ENCODE data around the gene KIF5A. TPM values are rescaled to one million over a fixed set of nuclear protein-coding genes. Genes with fewer than 3 reads are reported as not detected.
A peak's percentile ranks its signal among the peaks of the same experiment; 100 is the strongest.

KIF5A gene
- total RNA-seq, 2 experiments from 2014 or later, result 1.3 to 1.4 TPM

DNA sequence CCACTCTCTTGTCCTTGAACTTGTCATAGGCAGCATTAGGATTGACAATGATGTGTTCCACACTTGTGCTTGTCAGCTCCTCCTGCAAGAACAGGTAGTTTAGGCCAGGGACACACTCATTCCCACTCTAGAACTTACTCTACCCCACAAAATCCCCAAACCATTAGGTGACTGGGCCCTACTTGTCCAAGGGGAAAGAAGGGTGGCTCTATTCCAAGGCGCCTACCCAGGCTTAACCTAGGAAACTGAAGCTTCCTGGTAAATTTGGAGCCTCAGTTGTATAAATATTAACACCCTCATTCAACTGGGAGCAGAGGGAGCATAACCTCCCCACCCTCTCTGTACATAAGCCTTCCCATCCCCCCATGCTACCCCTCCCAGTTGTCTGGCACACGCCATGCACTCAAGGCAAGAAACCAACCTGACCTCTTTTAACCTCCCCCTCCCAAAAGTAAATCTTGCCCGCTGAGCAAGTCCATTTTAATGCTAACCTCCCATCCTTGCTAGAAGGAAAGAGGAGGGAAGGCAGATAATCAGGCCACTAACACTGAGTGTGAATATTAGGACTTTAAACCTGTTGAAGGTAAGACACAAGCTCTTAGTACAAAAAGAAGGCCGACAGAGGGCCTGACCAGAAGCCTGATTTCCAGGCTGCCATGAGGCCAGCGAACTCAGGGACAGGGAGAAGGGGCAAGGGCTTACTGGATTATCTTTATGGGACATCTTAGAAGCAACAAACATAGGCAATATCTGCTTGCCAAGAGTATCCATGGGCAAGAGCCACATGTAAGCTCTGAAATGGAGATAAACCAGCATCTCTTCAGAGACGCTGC lies 13.9 kb upstream of the KIF5A start:
- H3K4me3 Mint-ChIP-seq, result no peak overlapping the region
- intact Hi-C loops (cut with DNase I, micrococcal nuclease), result no loop called here
- no peaks in the 10 kb centered on the region for H3K9me3 Mint-ChIP-seq (ENCODE audit: low read depth)
- ChIA-PET CTCF (interaction anchor here (0.6 to 1.0 kb wide), 2 partner anchors 11 to 103 kb away, joined by 3 to 4 read pairs; no protein-coding TSS in a partner anchor), POLR2A (interaction anchor here (0.5 kb wide), 1 partner anchor 16 kb away, joined by 3 read pairs; the partner anchor contains the start of gene DDIT3)
- H3K4me1 Mint-ChIP-seq, result peaks cover 2% of the 10 kb centered on the region
- ATAC-seq, result no peak
- H3K27me3 Mint-ChIP-seq, result no peaks in the 10 kb centered on the region
- DNase-seq, result no peak
- H3K36me3 Mint-ChIP-seq (ENCODE audit: low read depth), result peaks cover 37% of the 10 kb centered on the region
- H3K27ac Mint-ChIP-seq, result no peak overlapping the region

DNA sequence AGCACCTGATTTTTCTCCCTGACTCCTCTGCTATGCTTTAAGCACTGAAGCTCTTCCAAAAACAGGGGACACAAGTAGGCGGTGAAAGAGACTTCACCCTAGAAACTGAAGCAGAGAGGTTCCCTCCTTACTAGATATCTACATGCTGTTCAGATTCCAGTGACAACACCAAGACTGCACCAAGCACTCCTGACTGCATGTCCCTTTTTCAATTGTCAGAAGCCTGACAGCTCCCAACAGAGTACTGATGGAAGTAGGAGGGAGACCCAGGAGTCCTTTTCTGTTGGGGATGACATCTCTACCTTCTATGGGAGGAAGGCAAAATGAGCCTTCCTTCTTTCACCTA lies 13.3 kb upstream of the KIF5A start:
- no peak overlapping the region for H3K4me3 Mint-ChIP-seq
- DNase-seq, result no peak
- ATAC-seq, result no peak
- H3K4me1 Mint-ChIP-seq, result peaks cover 2% of the 10 kb centered on the region
- intact Hi-C loops (cut with DNase I, micrococcal nuclease), result no loop called here
- H3K36me3 Mint-ChIP-seq (ENCODE audit: low read depth), result peaks cover 37% of the 10 kb centered on the region
- no peaks in the 10 kb centered on the region for H3K9me3 Mint-ChIP-seq (ENCODE audit: low read depth)
- CTCF ChIA-PET, result interaction anchor here (1.0 kb wide), 1 partner anchor 103 kb away, joined by 4 read pairs; no protein-coding TSS in a partner anchor
- H3K27ac Mint-ChIP-seq, result no peak overlapping the region
- no peaks in the 10 kb centered on the region for H3K27me3 Mint-ChIP-seq
- POLR2A ChIA-PET, result interaction anchor here (0.5 kb wide), 1 partner anchor 17 kb away, joined by 3 read pairs; the partner anchor contains the start of gene DDIT3

DNA sequence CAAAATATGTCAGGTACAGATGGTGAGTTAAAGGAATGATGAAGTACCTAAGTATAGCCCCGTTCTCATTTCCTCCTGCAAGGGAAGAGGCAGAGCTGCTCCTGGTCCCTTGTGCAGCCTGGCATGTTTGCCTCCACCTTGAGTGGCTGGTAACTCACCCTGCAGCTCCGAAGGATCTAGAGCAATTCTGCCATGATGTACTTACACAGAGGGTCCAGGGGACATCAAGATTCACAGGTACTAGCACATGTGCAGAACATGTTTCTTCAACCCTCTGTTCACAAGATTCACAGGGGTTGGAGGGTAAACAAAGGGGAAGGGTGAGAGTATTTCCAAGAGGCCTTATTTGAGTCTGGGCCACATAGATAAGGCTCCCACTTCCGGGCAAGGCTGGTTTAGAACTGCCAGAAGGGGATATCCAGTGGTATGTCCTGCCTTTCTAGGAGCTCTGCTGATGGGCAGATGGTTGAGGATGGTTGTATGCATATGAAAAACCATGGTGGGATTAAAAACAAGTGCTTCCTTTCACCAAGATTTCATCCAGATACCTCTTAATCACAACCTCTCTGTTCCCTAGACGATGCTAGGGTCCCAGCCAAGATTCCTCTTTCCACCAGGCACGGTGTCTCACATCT lies 10.6 kb upstream of the KIF5A start:
- H3K9me3 Mint-ChIP-seq (ENCODE audit: low read depth), result no peaks in the 10 kb centered on the region
- H3K36me3 Mint-ChIP-seq (ENCODE audit: low read depth), result peaks cover 22% of the 10 kb centered on the region
- H3K27me3 Mint-ChIP-seq, result no peaks in the 10 kb centered on the region
- ChIA-PET POLR2A (no interaction called here), CTCF (interaction anchor here (0.8 to 1.8 kb wide), 5 partner anchors 8 to 217 kb away, joined by 3 to 4 read pairs (median 3); partner anchors contain the start of gene DCTN2)
- DNase-seq (no peak), ATAC-seq (peak; percentile 12)
- intact Hi-C loops (cut with DNase I, micrococcal nuclease), result no loop called here
- H3K27ac Mint-ChIP-seq, result no peak overlapping the region
- peaks cover 11% of the 10 kb centered on the region for H3K4me1 Mint-ChIP-seq
- H3K4me3 Mint-ChIP-seq, result no peak overlapping the region

DNA sequence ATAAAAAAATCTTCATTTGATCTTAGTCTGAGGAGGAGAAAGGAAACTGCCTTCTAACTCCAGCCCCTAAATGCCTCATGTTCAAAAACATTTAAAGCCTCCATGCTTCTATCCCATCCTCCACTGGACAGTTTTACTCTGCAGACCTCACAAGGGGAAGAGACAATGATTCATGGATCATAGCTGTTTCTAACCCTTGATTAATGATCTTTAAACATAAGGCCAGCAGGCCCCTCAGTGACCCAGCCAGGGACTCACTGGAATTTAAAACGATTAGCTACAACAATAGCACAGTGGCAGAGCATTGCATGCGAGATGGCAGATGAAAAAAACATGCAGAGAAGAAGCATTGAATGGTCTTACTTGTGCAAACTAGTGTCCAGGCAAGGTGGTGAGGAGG lies 8.8 kb upstream of the KIF5A start:
- ChIA-PET CTCF (interaction anchor here (1.0 kb wide), 1 partner anchor 411 kb away, joined by 3 read pairs; no protein-coding TSS in a partner anchor), POLR2A (no interaction called here)
- no peak for DNase-seq
- Mint-ChIP-seq H3K27me3 (no peaks in the 10 kb centered on the region), H3K36me3 (ENCODE audit: low read depth) (peaks cover 20% of the 10 kb centered on the region), H3K27ac (no peak overlapping the region), H3K4me1 (peaks cover 24% of the 10 kb centered on the region), H3K9me3 (ENCODE audit: low read depth) (no peaks in the 10 kb centered on the region), H3K4me3 (no peak overlapping the region)
- no peak for ATAC-seq
- intact Hi-C loops (cut with DNase I, micrococcal nuclease), result no loop called here

DNA sequence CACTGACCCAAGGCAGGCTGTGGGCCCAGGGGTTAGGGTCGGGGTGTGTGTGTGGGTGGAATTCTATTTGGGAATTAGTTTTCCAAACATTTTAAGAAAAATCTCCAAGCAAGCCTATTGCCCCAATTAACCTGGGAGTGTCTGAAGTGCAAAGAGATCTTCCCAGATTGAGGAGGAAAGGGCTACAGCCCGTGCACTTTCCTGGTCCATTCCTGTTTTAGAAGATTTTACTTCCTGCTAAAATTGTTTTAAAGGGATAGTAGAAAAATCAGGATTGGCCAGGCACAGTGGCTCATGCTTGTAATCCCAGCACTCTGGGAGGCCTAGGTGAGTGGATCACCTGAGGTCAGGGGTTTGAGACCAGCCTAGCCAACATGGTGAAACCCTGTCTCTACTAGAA lies 8.1 kb upstream of the KIF5A start:
- intact Hi-C loops (cut with DNase I, micrococcal nuclease), result no loop called here
- POLR2A ChIA-PET, result no interaction called here
- Mint-ChIP-seq H3K36me3 (ENCODE audit: low read depth) (peaks cover 23% of the 10 kb centered on the region), H3K4me3 (no peak overlapping the region), H3K4me1 (peaks cover 28% of the 10 kb centered on the region), H3K9me3 (ENCODE audit: low read depth) (no peaks in the 10 kb centered on the region), H3K27me3 (no peaks in the 10 kb centered on the region), H3K27ac (no peak overlapping the region)
- no peak for ATAC-seq
- CTCF ChIA-PET, result interaction anchor here (0.5 kb wide), 1 partner anchor 191 kb away, joined by 3 read pairs; no protein-coding TSS in a partner anchor
- DNase-seq, result no peak

DNA sequence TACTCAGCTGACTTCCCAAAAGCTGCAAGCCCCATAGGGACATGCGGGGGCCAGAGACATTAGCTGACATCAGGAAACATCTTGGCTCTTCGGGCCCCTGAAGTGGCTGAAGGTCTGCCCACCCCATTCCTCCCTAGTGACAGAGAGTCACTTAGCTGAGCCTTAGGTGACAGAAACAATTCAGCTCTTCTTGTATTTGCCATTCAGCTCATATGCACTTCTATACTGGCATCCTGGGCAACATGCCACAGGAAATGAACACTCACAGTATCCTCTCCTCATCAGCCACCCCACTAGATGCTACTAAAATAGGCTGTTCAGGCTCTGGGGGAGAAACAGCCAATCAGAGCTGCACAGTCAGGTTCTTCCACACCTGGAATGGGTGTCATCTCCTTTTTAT lies 6.3 kb upstream of the KIF5A start:
- H3K4me1 Mint-ChIP-seq, result peaks cover 34% of the 10 kb centered on the region
- ChIA-PET POLR2A (no interaction called here), CTCF (interaction anchor here (1.7 kb wide), 1 partner anchor 39 kb away, joined by 3 read pairs; no protein-coding TSS in a partner anchor)
- H3K36me3 Mint-ChIP-seq (ENCODE audit: low read depth), result peaks cover 16% of the 10 kb centered on the region
- H3K4me3 Mint-ChIP-seq, result no peak overlapping the region
- no peak for DNase-seq
- intact Hi-C loops (cut with DNase I, micrococcal nuclease), result no loop called here
- no peaks in the 10 kb centered on the region for H3K9me3 Mint-ChIP-seq (ENCODE audit: low read depth)
- H3K27me3 Mint-ChIP-seq, result peaks cover 1% of the 10 kb centered on the region
- ATAC-seq, result no peak
- H3K27ac Mint-ChIP-seq, result no peak overlapping the region

DNA sequence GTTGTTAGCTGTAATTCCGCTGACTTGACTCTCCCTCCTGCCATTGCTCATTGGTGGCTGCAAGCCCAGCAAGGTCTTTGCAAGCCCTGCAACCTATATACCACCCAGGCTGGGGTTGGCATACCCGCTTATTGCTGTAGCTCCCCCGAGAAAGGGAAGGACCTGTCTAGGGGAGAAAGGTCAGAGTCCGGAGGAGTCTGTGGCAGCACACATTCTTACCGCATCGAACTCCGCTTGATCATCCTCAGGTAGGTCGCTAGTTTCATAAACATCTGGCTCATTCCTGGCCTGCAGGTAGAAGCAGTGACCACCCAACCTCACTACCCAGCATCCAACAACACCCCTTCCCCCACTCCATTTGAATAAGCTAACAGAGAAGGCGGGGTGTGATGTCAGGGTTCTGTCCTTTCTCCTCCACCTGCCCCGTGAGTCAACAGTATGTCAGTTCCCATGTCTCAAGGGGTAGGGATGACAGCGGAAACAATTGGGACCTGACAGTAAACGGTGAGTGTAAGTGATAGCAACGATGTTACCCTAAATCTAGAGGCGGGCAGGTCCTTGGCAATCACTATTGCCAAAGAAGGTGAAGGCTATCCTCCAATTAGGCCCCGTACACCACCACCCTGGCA lies 3.9 kb upstream of the KIF5A start:
- ATAC-seq (no peak), DNase-seq (peak; percentile 44)
- ChIA-PET CTCF (interaction anchor here (0.6 to 1.8 kb wide), 9 partner anchors 37 to 306 kb away, joined by 3 to 11 read pairs (median 3); partner anchors contain the start of gene PIP4K2C), POLR2A (interaction anchor here (0.5 to 1.8 kb wide), 3 partner anchors 20 to 144 kb away, joined by 4 to 8 read pairs (median 5); partner anchors contain the start of gene DDIT3)
- Mint-ChIP-seq H3K4me1 (peaks cover 45% of the 10 kb centered on the region), H3K4me3 (peak overlapping the region; percentile 99), H3K27me3 (peaks cover 13% of the 10 kb centered on the region), H3K27ac (peak overlapping the region; percentile 99), H3K9me3 (ENCODE audit: low read depth) (no peaks in the 10 kb centered on the region), H3K36me3 (ENCODE audit: low read depth) (peaks cover 16% of the 10 kb centered on the region)
- intact Hi-C loops (cut with DNase I, micrococcal nuclease), result loop anchor here in 1 of 2 experiments (2.0 kb wide), 1 partner anchor 59 kb away; no protein-coding TSS in a partner anchor

DNA sequence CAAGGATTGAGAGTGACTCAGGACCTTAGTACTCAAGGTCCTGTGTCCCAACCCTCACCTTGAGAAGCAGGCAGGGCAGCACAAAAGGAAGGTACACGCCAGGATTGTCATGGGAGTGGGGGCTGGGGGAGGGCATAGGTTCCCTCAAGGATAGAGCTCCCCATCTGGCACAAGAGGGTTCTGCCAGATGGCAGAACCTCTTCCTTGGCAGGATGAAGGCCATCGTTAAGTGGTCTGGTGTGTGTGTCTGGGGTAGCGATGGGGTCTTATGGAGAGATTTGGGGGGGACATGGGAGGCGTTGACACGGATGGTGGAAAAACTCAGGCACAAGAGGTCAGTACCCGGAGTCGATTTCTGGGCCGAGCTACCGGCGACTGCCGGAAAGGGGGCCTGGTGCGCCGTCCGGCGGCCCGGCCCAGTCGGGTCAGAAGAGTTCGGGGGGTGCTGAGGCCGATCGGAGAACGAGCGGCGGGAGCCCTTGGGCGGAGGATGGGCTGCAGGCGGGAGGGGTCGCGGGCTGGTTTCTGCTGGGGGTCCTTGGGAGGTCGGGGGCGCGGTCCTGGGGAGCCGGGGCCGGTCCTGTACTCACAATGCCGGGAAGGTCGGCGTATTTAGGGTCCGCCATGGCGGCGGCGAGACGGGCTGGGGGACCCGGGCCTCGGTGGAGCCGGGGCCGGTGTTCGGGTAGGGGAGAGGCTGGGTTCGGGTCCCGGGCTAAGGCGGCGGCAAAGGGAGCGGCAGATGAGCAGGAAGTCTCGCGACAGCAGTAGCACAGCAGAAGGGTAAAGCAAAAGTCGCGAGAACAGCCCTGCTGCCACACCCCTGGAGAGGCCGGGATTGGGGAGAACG lies 3.2 kb upstream of the KIF5A start, which contains the start of gene DCTN2:
TSS of gene DCTN2 (minus strand) at position 755 of the 850 bp plus-strand sequence. CDS start at position 626, 129 bp downstream.
- intact Hi-C loops (cut with DNase I, micrococcal nuclease), result loop anchor here (1.0 to 2.0 kb wide), 10 partner anchors 24 to 266 kb away; partner anchors contain the start of genes DDIT3 (in 1 of the 2), MARS1 (in 1 of the 2), MBD6 (in 1 of the 2) and OS9 (in 1 of the 2)
- ChIA-PET POLR2A (interaction anchor here (0.5 to 1.8 kb wide), 7 partner anchors 16 to 160 kb away, joined by 3 to 8 read pairs (median 4); partner anchors contain the start of gene DDIT3), CTCF (interaction anchor here (0.6 to 1.8 kb wide), 12 partner anchors 8 to 306 kb away, joined by 3 to 11 read pairs (median 4); partner anchors contain the start of genes B4GALNT1 and PIP4K2C)
- ATAC-seq (peak; percentile 98), DNase-seq (peak; percentile 97)
- Mint-ChIP-seq H3K9me3 (ENCODE audit: low read depth) (no peaks in the 10 kb centered on the region), H3K27ac (peak within 1 kb of the TSS; percentile 99), H3K4me1 (peaks cover 45% of the 10 kb centered on the region), H3K4me3 (peak within 1 kb of the TSS; percentile 99), H3K36me3 (ENCODE audit: low read depth) (peaks cover 14% of the 10 kb centered on the region), H3K27me3 (peaks cover 13% of the 10 kb centered on the region)

DNA sequence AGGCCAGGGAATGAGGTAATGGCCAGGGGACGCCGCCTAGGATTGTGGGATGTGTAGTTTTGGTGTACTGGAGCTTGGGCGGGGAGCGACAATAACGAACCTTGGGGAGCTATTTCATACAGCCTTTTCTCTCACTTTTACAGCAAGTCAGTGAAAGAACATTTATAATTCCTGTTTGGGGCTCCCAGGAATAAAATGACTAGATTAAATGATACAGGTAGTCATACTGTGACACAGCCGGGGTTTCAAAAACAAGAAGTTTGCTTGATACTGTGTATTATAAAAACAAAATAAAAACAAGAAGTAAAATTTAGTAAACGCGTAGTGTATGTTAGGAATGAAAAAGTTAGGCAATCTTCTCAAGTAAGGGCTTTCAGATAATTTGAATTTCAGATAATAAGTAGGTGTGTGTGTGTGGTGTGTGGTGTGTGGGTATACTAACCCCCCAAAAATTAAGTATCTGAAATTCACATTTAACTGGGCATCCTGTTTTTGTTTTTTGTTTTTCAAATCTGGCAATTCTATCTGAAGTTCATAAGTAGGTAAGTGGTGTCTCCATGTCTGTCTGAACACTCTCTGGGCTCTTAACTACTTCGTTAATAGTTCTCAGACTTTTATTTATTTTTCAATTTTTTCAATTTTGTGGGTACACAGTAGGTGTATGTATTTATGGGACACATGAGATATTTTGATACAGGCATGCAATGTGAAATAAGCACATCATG lies 2.4 kb upstream of the KIF5A start:
- Mint-ChIP-seq H3K9me3 (ENCODE audit: low read depth) (no peaks in the 10 kb centered on the region), H3K4me1 (peaks cover 45% of the 10 kb centered on the region), H3K27ac (peak overlapping the region; percentile 99), H3K4me3 (peak overlapping the region; percentile 99), H3K27me3 (peaks cover 13% of the 10 kb centered on the region), H3K36me3 (ENCODE audit: low read depth) (peaks cover 14% of the 10 kb centered on the region)
- no peak for ATAC-seq
- CTCF ChIA-PET, result interaction anchor here (0.7 to 1.8 kb wide), 9 partner anchors 9 to 305 kb away, joined by 3 to 11 read pairs (median 3); partner anchors contain the start of gene B4GALNT1
- intact Hi-C loops (cut with DNase I, micrococcal nuclease), result loop anchor here (1.0 to 2.0 kb wide), 10 partner anchors 25 to 267 kb away; partner anchors contain the start of genes DDIT3 (in 1 of the 2), MARS1 (in 1 of the 2), MBD6 (in 1 of the 2) and OS9 (in 1 of the 2)
- DNase-seq, result no peak
- POLR2A ChIA-PET, result interaction anchor here (0.5 to 1.8 kb wide), 6 partner anchors 17 to 160 kb away, joined by 3 to 8 read pairs (median 3); partner anchors contain the start of gene DDIT3

DNA sequence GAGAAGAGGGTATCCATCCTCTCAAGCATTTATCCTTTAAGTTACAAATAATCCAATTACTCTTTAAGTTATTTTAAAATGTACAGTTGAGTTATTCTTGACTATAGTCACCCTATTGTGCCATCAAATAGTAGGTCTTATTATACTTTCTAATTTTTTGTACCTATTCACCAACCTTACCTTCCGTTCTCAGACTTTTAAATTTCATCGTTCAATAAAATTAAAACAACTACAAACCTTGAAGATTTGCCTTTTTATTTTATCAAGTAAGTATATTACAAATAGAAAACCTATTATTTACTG lies 1.9 kb upstream of the KIF5A start:
- ChIA-PET POLR2A (no interaction called here), CTCF (no interaction called here)
- intact Hi-C loops (cut with DNase I, micrococcal nuclease), result no loop called here
- Mint-ChIP-seq H3K27me3 (peaks cover 13% of the 10 kb centered on the region), H3K4me3 (no peak overlapping the region), H3K9me3 (ENCODE audit: low read depth) (no peaks in the 10 kb centered on the region), H3K27ac (no peak overlapping the region), H3K36me3 (ENCODE audit: low read depth) (peaks cover 11% of the 10 kb centered on the region), H3K4me1 (peaks cover 45% of the 10 kb centered on the region)
- no peak for DNase-seq
- no peak for ATAC-seq

Measured in activated CD4-positive, alpha-beta T cell treated with anti-CD3 and anti-CD28 coated beads for 36 hours (primary cell).